ENCODE results near the gene RRAS2.

Gene RRAS2

DNA sequence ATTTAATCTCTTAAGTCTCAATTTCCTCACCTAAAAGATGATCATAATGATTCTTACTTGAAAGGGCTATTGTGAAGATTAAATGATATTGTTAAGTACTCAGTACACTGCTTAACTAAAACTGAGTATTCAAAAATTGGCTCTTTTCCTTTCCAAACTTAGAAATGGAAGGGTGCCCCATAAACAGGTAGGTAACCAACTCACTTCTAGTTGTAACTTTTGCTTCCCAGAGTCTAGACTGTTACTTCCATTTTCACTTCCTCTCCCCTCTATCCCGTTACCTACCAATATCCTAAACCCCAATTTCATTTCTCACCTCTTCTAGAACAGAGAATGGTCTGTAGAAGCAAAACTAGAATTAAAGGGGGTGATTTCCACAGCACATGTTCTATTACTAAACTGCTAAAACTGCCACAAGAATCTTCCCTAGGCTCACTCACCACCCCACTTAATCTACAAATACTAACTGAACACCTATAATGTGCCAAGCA lies 50.0 kb downstream of the RRAS2 start:
- H3K36me3 ChIP-seq (ENCODE audit: control insufficient read depth in 1 of 2, insufficient read depth in 2 of 2, low read length in 2 of 2), result no peaks in the 10 kb centered on the region
- no peak overlapping the region for H2BK12ac ChIP-seq (ENCODE audit: low read length)
- no peaks in the 10 kb centered on the region for H3K27me3 ChIP-seq (ENCODE audit: insufficient read depth, low read length)
- H3K9me3 ChIP-seq (ENCODE audit: insufficient read depth, low read depth, low read length), result no peaks in the 10 kb centered on the region
- H3K79me1 ChIP-seq (ENCODE audit: low read length), result no peaks in the 10 kb centered on the region
- no peak overlapping the region for H2AFZ ChIP-seq (ENCODE audit: insufficient read depth, low read length, poor library complexity)
- H3K4me3 ChIP-seq (ENCODE audit: low read depth, low read length), result no peak overlapping the region
- DNase-seq, result no peak
- no peak overlapping the region for H4K12ac ChIP-seq (ENCODE audit: low read depth, low read length)
- H3K4me1 ChIP-seq (ENCODE audit: control insufficient read depth in 1 of 2, insufficient read depth in 2 of 2, low read length in 2 of 2), result no peaks in the 10 kb centered on the region
- 100% methylated on average over 1 of the region's 1 CpG for WGBS (ENCODE audit: extremely low coverage, insufficient coverage, insufficient read length)
- H2BK120ac ChIP-seq (ENCODE audit: insufficient read depth, low read length, poor library complexity), result no peak overlapping the region
- H2BK5ac ChIP-seq (ENCODE audit: low read depth, low read length, poor library complexity), result no peak overlapping the region
- no peak overlapping the region for H4K91ac ChIP-seq (ENCODE audit: low read depth, low read length)
- H3K18ac ChIP-seq (ENCODE audit: low read length), result no peak overlapping the region
- H3K4me2 ChIP-seq (ENCODE audit: low read length), result no peak overlapping the region
- no peak overlapping the region for H3K14ac ChIP-seq (ENCODE audit: low read length)
- H3K27ac ChIP-seq (ENCODE audit: low read depth, low read length), result no peak overlapping the region
- H3K9ac ChIP-seq (ENCODE audit: low read length), result no peak overlapping the region
- H2AK5ac ChIP-seq (ENCODE audit: low read length), result no peak overlapping the region
- H3K4ac ChIP-seq (ENCODE audit: low read depth, low read length), result no peak overlapping the region
- H4K8ac ChIP-seq (ENCODE audit: low read depth, low read length), result no peak overlapping the region
- no peak overlapping the region for H3K23ac ChIP-seq (ENCODE audit: low read length)
- peaks cover 6% of the 10 kb centered on the region for H3K79me2 ChIP-seq (ENCODE audit: control insufficient read depth, insufficient read depth, low read length, poor library complexity)

DNA sequence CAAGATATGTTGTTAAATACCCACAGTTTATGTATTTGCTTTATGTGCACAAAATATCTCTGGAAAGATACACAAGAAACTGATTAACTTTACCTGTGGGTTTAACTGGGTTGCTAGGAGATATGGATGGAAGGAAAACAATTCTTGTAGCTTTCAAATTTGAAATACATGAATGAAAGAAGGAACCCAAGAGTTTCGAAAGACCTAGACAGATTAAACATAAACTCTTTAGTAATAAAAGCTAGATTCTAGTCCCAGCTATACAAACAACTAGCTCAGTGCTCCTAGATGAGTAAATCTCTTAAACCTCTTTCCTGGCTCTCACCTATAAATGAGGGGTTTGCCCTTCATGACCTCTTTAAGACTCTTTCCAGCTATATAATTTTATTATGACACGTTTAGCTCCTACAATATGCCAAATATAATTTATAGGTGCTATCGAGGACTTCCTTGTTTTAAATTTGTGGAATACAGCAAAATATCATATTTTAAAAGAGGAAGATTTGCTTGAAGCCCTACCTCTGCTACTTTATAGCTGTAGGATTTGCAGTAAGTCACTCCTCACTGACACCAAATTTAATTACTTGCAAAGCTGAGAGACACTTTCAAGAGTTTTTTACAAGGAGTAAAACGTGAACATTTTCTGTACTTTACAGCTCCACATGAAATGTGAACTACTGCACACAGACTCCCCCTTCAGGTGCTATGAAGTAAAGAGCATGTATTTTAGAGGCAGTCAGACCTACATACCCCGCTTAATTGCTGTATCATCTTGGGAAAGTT lies 50.7 kb downstream of the RRAS2 start:
- Histone ChIP-seq H3K14ac (ENCODE audit: low read length) (no peak overlapping the region), H3K4ac (ENCODE audit: low read depth, low read length) (no peak overlapping the region), H3K4me3 (ENCODE audit: low read depth, low read length) (no peak overlapping the region), H4K12ac (ENCODE audit: low read depth, low read length) (no peak overlapping the region), H2AK5ac (ENCODE audit: low read length) (no peak overlapping the region), H3K79me2 (ENCODE audit: control insufficient read depth, insufficient read depth, low read length, poor library complexity) (peaks cover 9% of the 10 kb centered on the region), H2BK5ac (ENCODE audit: low read depth, low read length, poor library complexity) (no peak overlapping the region), H3K36me3 (ENCODE audit: control insufficient read depth in 1 of 2, insufficient read depth in 2 of 2, low read length in 2 of 2) (no peaks in the 10 kb centered on the region), H2BK12ac (ENCODE audit: low read length) (no peak overlapping the region), H3K27me3 (ENCODE audit: insufficient read depth, low read length) (no peaks in the 10 kb centered on the region), H3K9ac (ENCODE audit: low read length) (no peak overlapping the region), H2BK120ac (ENCODE audit: insufficient read depth, low read length, poor library complexity) (no peak overlapping the region), H3K9me3 (ENCODE audit: insufficient read depth, low read depth, low read length) (no peaks in the 10 kb centered on the region), H3K18ac (ENCODE audit: low read length) (no peak overlapping the region), H3K4me2 (ENCODE audit: low read length) (no peak overlapping the region), H3K79me1 (ENCODE audit: low read length) (no peaks in the 10 kb centered on the region), H3K27ac (ENCODE audit: low read depth, low read length) (no peak overlapping the region), H4K91ac (ENCODE audit: low read depth, low read length) (no peak overlapping the region), H3K4me1 (ENCODE audit: control insufficient read depth in 1 of 2, insufficient read depth in 2 of 2, low read length in 2 of 2) (no peaks in the 10 kb centered on the region), H2AFZ (ENCODE audit: insufficient read depth, low read length, poor library complexity) (no peak overlapping the region), H3K23ac (ENCODE audit: low read length) (no peak overlapping the region), H4K8ac (ENCODE audit: low read depth, low read length) (no peak overlapping the region)
- WGBS (ENCODE audit: extremely low coverage, insufficient coverage, insufficient read length), result no CpG with 5 or more reads among the region's 5 CpGs
- peak in 1 of 2 donors; percentile 50 for DNase-seq

DNA sequence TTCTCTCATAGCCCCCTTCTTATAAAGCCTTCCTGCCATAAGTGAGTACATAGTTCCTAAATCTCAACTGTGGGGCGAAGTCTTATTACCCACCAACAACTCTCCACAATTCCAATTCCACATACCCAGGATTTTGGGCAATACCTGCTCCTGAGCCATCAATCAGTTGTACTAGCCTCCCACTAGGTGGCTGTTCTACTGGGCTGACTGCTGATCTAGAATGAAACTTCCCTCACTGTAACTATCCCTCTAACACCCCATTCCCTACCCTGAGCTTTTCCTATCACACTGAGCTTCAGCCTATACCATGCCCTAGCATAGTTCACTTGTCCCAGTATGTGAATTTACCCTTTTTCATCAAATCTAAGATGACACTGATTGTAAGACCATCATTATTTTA lies 52.5 kb downstream of the RRAS2 start:
- DNase-seq, result no peak
- H2BK12ac ChIP-seq (ENCODE audit: low read length), result no peak overlapping the region
- H3K4me1 ChIP-seq (ENCODE audit: control insufficient read depth in 1 of 2, insufficient read depth in 2 of 2, low read length in 2 of 2), result no peaks in the 10 kb centered on the region
- no peak overlapping the region for H3K18ac ChIP-seq (ENCODE audit: low read length)
- H3K9ac ChIP-seq (ENCODE audit: low read length), result no peak overlapping the region
- no peak overlapping the region for H2BK120ac ChIP-seq (ENCODE audit: insufficient read depth, low read length, poor library complexity)
- no peak overlapping the region for H3K27ac ChIP-seq (ENCODE audit: low read depth, low read length)
- no CpG with 5 or more reads among the region's 1 CpG for WGBS (ENCODE audit: extremely low coverage, insufficient coverage, insufficient read length)
- no peaks in the 10 kb centered on the region for H3K36me3 ChIP-seq (ENCODE audit: control insufficient read depth in 1 of 2, insufficient read depth in 2 of 2, low read length in 2 of 2)
- peaks cover 7% of the 10 kb centered on the region for H3K79me2 ChIP-seq (ENCODE audit: control insufficient read depth, insufficient read depth, low read length, poor library complexity)
- H3K14ac ChIP-seq (ENCODE audit: low read length), result no peak overlapping the region
- H3K9me3 ChIP-seq (ENCODE audit: insufficient read depth, low read depth, low read length), result no peaks in the 10 kb centered on the region
- H2AFZ ChIP-seq (ENCODE audit: insufficient read depth, low read length, poor library complexity), result no peak overlapping the region
- no peak overlapping the region for H3K4me3 ChIP-seq (ENCODE audit: low read depth, low read length)
- no peak overlapping the region for H2AK5ac ChIP-seq (ENCODE audit: low read length)
- H3K4ac ChIP-seq (ENCODE audit: low read depth, low read length), result peak overlapping the region; percentile 27
- no peak overlapping the region for H2BK5ac ChIP-seq (ENCODE audit: low read depth, low read length, poor library complexity)
- no peaks in the 10 kb centered on the region for H3K27me3 ChIP-seq (ENCODE audit: insufficient read depth, low read length)
- H4K12ac ChIP-seq (ENCODE audit: low read depth, low read length), result no peak overlapping the region
- no peak overlapping the region for H3K4me2 ChIP-seq (ENCODE audit: low read length)
- H4K91ac ChIP-seq (ENCODE audit: low read depth, low read length), result no peak overlapping the region
- H3K79me1 ChIP-seq (ENCODE audit: low read length), result no peaks in the 10 kb centered on the region
- no peak overlapping the region for H3K23ac ChIP-seq (ENCODE audit: low read length)
- H4K8ac ChIP-seq (ENCODE audit: low read depth, low read length), result no peak overlapping the region

DNA sequence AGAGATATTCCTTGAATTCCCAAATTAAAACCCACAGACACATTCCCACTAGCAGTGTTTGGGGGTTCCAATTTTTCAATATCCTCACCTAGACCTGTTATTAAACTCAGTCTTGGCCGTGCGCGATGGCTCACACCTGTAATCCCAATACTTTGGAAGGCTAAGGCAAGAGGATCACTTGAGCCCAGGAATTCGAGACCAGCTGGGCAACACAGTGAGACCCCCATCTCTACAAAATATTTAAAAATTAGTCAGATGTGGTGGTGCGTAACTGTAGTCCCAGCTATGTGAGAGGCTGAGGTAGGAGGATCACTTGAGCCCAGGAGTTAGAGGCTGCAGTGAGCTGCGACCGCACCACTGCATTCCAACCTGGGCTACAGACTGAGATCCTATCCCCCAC lies 53.3 kb downstream of the RRAS2 start:
- WGBS (ENCODE audit: extremely low coverage, insufficient coverage, insufficient read length), result no CpG with 5 or more reads among the region's 7 CpGs
- Histone ChIP-seq H3K27ac (ENCODE audit: low read depth, low read length) (no peak overlapping the region), H3K4me3 (ENCODE audit: low read depth, low read length) (no peak overlapping the region), H3K4me2 (ENCODE audit: low read length) (no peak overlapping the region), H4K91ac (ENCODE audit: low read depth, low read length) (no peak overlapping the region), H3K9ac (ENCODE audit: low read length) (no peak overlapping the region), H3K79me1 (ENCODE audit: low read length) (no peaks in the 10 kb centered on the region), H3K27me3 (ENCODE audit: insufficient read depth, low read length) (no peaks in the 10 kb centered on the region), H3K18ac (ENCODE audit: low read length) (no peak overlapping the region), H2BK120ac (ENCODE audit: insufficient read depth, low read length, poor library complexity) (no peak overlapping the region), H2AK5ac (ENCODE audit: low read length) (no peak overlapping the region), H2BK5ac (ENCODE audit: low read depth, low read length, poor library complexity) (no peak overlapping the region), H3K4me1 (ENCODE audit: control insufficient read depth in 1 of 2, insufficient read depth in 2 of 2, low read length in 2 of 2) (no peaks in the 10 kb centered on the region), H2AFZ (ENCODE audit: insufficient read depth, low read length, poor library complexity) (no peak overlapping the region), H2BK12ac (ENCODE audit: low read length) (no peak overlapping the region), H3K9me3 (ENCODE audit: insufficient read depth, low read depth, low read length) (no peaks in the 10 kb centered on the region), H3K79me2 (ENCODE audit: control insufficient read depth, insufficient read depth, low read length, poor library complexity) (peaks cover 7% of the 10 kb centered on the region), H4K8ac (ENCODE audit: low read depth, low read length) (no peak overlapping the region), H3K4ac (ENCODE audit: low read depth, low read length) (no peak overlapping the region), H3K36me3 (ENCODE audit: control insufficient read depth in 1 of 2, insufficient read depth in 2 of 2, low read length in 2 of 2) (no peaks in the 10 kb centered on the region), H3K23ac (ENCODE audit: low read length) (no peak overlapping the region), H3K14ac (ENCODE audit: low read length) (no peak overlapping the region), H4K12ac (ENCODE audit: low read depth, low read length) (peak overlapping the region; percentile 22)
- DNase-seq, result no peak

Measured in trophoblast cell (in vitro differentiated cells and primary cell).